ENCODE results near the gene TNS4.

Gene TNS4

DNA sequence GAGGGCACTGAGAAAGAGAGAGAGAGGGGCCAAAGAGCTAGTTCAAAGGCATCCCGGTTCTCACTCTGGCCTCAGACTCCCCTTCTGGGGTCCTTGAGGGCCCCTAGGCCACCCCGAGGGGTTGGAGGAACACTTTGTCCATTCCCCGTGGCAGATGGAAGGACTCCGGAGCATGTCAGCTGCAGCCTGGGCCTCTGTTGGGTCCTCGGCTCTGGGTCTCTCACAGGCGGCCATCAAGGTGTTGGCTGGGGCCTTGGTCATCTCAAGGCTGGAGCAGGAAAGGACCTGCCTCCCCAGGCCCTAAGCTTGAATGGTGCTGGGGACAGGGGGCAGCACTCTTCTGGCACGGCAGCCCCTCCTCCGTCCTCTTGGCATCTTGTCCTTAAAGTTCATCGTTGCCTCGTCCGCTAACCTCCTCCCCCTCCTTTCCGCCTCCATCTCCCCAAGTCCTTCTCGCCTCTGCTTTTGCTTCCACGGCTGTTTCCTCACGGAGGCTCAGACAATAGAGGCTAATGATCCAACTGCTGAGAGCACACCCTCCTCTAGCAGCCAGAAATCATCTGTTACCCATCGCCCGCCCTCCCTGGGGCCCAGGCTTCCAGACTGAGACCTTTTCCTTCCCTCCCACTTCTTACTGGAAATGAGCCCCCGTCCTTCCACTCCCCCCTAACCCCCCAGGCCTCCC, 40.6 kb upstream of the TNS4 start:
- H3K9ac ChIP-seq (ENCODE audit: low read depth, low read length), result no peak overlapping the region
- H3K4me3 ChIP-seq (ENCODE audit: low read depth, low read length), result no peak overlapping the region
- H3K27me3 ChIP-seq (ENCODE audit: control insufficient read depth, insufficient read depth, low read length), result no peaks in the 10 kb centered on the region
- H3K27ac ChIP-seq (ENCODE audit: low read depth, low read length), result no peak overlapping the region
- H3K36me3 ChIP-seq (ENCODE audit: control insufficient read depth, insufficient read depth, low read length), result no peaks in the 10 kb centered on the region
- H3K4me1 ChIP-seq (ENCODE audit: control insufficient read depth, insufficient read depth, low read length), result 0 out of 2 replicates have a peak, but pooled peaks cover 4% of the 10 kb centered on the region
- H3K9me3 ChIP-seq (ENCODE audit: control insufficient read depth, insufficient read depth, low read length), result no peaks in the 10 kb centered on the region

- Histone ChIP-seq H3K27ac (ENCODE audit: low read depth, low read length) (no peak overlapping the region), H3K9ac (ENCODE audit: low read depth, low read length) (no peak overlapping the region), H3K9me3 (ENCODE audit: control insufficient read depth, insufficient read depth, low read length) (no peaks in the 10 kb centered on the region), H3K36me3 (ENCODE audit: control insufficient read depth, insufficient read depth, low read length) (no peaks in the 10 kb centered on the region), H3K4me1 (ENCODE audit: control insufficient read depth, insufficient read depth, low read length) (0 out of 2 replicates have a peak, but pooled peaks cover 4% of the 10 kb centered on the region), H3K4me3 (ENCODE audit: low read depth, low read length) (no peak overlapping the region), H3K27me3 (ENCODE audit: control insufficient read depth, insufficient read depth, low read length) (no peaks in the 10 kb centered on the region)
Observed at GRCh38 chr17:40541060-40541872, 39.8 kb upstream of the TNS4 start.

DNA sequence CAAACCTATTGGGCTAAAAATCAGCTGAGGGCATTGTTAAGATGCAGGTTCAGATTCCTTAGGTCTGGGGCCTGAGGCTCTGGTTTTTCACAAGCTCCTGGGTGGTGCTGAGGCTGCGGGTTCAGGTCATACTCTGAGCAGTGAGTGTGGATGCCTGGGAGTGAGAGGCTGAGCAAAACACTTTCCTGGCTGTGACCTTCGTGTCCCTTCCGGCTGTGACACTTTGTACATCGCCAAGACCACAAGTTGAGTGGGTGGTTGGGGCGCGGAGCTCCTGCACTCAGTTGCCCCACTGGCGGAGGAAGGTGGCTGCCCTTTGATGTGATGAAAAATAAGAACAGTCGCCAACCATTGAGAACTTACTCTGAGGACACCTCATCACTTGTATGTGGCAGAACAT, 39.0 kb upstream of the TNS4 start:
- no peak overlapping the region for H3K9ac ChIP-seq (ENCODE audit: low read depth, low read length)
- no peak overlapping the region for H3K27ac ChIP-seq (ENCODE audit: low read depth, low read length)
- no peaks in the 10 kb centered on the region for H3K9me3 ChIP-seq (ENCODE audit: control insufficient read depth, insufficient read depth, low read length)
- H3K27me3 ChIP-seq (ENCODE audit: control insufficient read depth, insufficient read depth, low read length), result no peaks in the 10 kb centered on the region
- H3K4me3 ChIP-seq (ENCODE audit: low read depth, low read length), result no peak overlapping the region
- H3K36me3 ChIP-seq (ENCODE audit: control insufficient read depth, insufficient read depth, low read length), result no peaks in the 10 kb centered on the region
- 0 out of 2 replicates have a peak, but pooled peaks cover 4% of the 10 kb centered on the region for H3K4me1 ChIP-seq (ENCODE audit: control insufficient read depth, insufficient read depth, low read length)

- H3K27ac ChIP-seq (ENCODE audit: low read depth, low read length), result no peak overlapping the region
- 0 out of 2 replicates have a peak, but pooled peaks cover 4% of the 10 kb centered on the region for H3K4me1 ChIP-seq (ENCODE audit: control insufficient read depth, insufficient read depth, low read length)
Observed at GRCh38 chr17:40539711-40540411, 38.4 kb upstream of the TNS4 start.

DNA sequence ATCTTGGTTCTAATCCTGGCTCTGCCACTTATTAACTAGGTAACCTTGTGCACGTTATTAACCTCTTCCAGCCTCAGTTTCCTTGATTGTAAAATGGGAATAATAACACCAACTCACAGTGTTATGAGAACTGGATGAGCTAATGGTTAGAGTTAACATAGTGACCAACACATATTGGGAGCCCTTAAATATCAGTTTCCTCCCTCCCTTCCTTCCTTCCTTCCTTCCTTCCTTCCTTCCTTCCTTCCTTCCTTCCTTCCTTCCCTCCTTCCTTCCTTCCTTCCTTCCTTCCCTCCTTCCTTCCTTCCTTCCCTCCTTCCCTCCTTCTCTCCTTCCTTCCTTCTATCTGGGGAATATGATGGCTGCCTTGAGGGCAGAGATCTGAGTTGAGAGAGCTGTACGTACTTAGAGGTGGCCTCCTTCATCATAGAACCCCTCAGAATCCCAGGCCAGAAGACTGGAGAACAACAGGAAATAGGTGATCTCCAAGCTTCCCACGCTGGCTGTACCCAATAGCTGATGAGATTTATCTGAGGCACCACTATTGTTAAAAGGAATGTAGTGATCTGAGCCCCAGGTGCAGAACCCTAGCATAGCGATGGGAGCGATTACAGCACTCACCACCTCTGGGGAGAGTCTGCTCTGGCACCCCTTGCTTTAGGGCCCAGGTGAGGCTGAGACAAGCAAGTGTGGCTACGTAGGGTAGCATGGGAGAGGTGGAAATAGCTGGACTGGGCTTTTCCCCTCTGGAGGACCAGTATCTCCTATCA, 37.7 kb upstream of the TNS4 start:
- Histone ChIP-seq H3K27ac (ENCODE audit: low read depth, low read length) (no peak overlapping the region), H3K9ac (ENCODE audit: low read depth, low read length) (no peak overlapping the region), H3K36me3 (ENCODE audit: control insufficient read depth, insufficient read depth, low read length) (no peaks in the 10 kb centered on the region), H3K4me3 (ENCODE audit: low read depth, low read length) (no peak overlapping the region), H3K9me3 (ENCODE audit: control insufficient read depth, insufficient read depth, low read length) (no peaks in the 10 kb centered on the region), H3K27me3 (ENCODE audit: control insufficient read depth, insufficient read depth, low read length) (no peaks in the 10 kb centered on the region), H3K4me1 (ENCODE audit: control insufficient read depth, insufficient read depth, low read length) (0 out of 2 replicates have a peak, but pooled peaks cover 4% of the 10 kb centered on the region)

More at GRCh38 chr17:40539711-40540411, 38.4 kb upstream of the TNS4 start:
- Histone ChIP-seq H3K4me3 (ENCODE audit: low read depth, low read length) (no peak overlapping the region), H3K9ac (ENCODE audit: low read depth, low read length) (no peak overlapping the region), H3K36me3 (ENCODE audit: control insufficient read depth, insufficient read depth, low read length) (no peaks in the 10 kb centered on the region), H3K27me3 (ENCODE audit: control insufficient read depth, insufficient read depth, low read length) (no peaks in the 10 kb centered on the region), H3K9me3 (ENCODE audit: control insufficient read depth, insufficient read depth, low read length) (no peaks in the 10 kb centered on the region)

GRCh38 chr17:40538019-40538935, 36.9 kb upstream of the TNS4 start:
- H3K9ac ChIP-seq (ENCODE audit: low read depth, low read length), result no peak overlapping the region
- H3K4me1 ChIP-seq (ENCODE audit: control insufficient read depth, insufficient read depth, low read length), result no peaks in the 10 kb centered on the region
- no peak overlapping the region for H3K27ac ChIP-seq (ENCODE audit: low read depth, low read length)

GRCh38 chr17:40536295-40537171, 35.1 kb upstream of the TNS4 start:
- no peaks in the 10 kb centered on the region for H3K9me3 ChIP-seq (ENCODE audit: control insufficient read depth, insufficient read depth, low read length)
- H3K9ac ChIP-seq (ENCODE audit: low read depth, low read length), result no peak overlapping the region
- H3K4me1 ChIP-seq (ENCODE audit: control insufficient read depth, insufficient read depth, low read length), result 0 out of 2 replicates have a peak, but pooled peaks cover 2% of the 10 kb centered on the region
- no peaks in the 10 kb centered on the region for H3K36me3 ChIP-seq (ENCODE audit: control insufficient read depth, insufficient read depth, low read length)
- no peak overlapping the region for H3K4me3 ChIP-seq (ENCODE audit: low read depth, low read length)
- H3K27ac ChIP-seq (ENCODE audit: low read depth, low read length), result no peak overlapping the region
- no peaks in the 10 kb centered on the region for H3K27me3 ChIP-seq (ENCODE audit: control insufficient read depth, insufficient read depth, low read length)

More at GRCh38 chr17:40538019-40538935, 36.9 kb upstream of the TNS4 start:
- Histone ChIP-seq H3K4me3 (ENCODE audit: low read depth, low read length) (no peak overlapping the region), H3K36me3 (ENCODE audit: control insufficient read depth, insufficient read depth, low read length) (no peaks in the 10 kb centered on the region), H3K27me3 (ENCODE audit: control insufficient read depth, insufficient read depth, low read length) (no peaks in the 10 kb centered on the region), H3K9me3 (ENCODE audit: control insufficient read depth, insufficient read depth, low read length) (no peaks in the 10 kb centered on the region)

DNA sequence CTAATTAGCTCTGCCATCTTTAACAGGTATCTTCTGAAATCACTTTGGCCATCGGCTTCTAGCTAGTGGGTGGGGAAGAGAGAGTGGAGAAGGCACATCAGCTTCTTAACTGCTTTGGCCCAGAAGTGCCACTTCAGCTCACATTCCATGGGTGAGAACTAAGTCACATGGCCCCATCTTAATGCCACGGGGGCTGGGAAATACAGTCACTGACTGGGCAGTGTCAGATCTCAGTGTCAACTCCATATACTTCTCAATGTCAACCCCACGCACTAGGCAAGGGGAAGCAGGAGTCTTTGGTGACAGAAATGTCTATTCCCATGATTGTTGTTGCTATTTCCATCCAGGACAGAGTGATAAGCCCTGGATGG, 34.5 kb upstream of the TNS4 start:
- Histone ChIP-seq H3K9ac (ENCODE audit: low read depth, low read length) (no peak overlapping the region), H3K4me1 (ENCODE audit: control insufficient read depth, insufficient read depth, low read length) (0 out of 2 replicates have a peak, but pooled peaks cover 2% of the 10 kb centered on the region), H3K9me3 (ENCODE audit: control insufficient read depth, insufficient read depth, low read length) (no peaks in the 10 kb centered on the region), H3K4me3 (ENCODE audit: low read depth, low read length) (no peak overlapping the region), H3K36me3 (ENCODE audit: control insufficient read depth, insufficient read depth, low read length) (no peaks in the 10 kb centered on the region), H3K27me3 (ENCODE audit: control insufficient read depth, insufficient read depth, low read length) (no peaks in the 10 kb centered on the region), H3K27ac (ENCODE audit: low read depth, low read length) (no peak overlapping the region)

DNA sequence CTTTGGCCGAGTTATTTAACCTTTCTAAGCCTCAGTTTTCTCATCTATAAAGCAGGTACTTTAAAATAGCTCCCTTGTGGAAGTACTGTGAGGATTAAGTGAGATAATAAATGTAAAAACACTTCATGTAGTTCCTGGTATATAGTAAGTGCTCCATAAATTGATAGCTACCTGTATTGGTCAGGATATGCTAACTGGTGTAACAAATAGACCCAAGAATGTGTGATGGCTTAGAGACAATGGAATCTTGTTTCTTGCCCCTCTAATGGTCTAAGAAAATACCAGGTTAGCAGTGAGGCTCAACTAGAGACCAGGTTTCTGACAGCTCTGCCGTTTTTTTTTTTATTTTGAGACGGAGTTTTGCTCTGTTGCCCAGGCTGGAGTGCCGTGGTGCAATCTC, 34.0 kb upstream of the TNS4 start:
- no peak overlapping the region for H3K27ac ChIP-seq (ENCODE audit: low read depth, low read length)
- H3K4me3 ChIP-seq (ENCODE audit: low read depth, low read length), result no peak overlapping the region
- H3K4me1 ChIP-seq (ENCODE audit: control insufficient read depth, insufficient read depth, low read length), result 0 out of 2 replicates have a peak, but pooled peaks cover 5% of the 10 kb centered on the region
- H3K36me3 ChIP-seq (ENCODE audit: control insufficient read depth, insufficient read depth, low read length), result no peaks in the 10 kb centered on the region
- no peaks in the 10 kb centered on the region for H3K9me3 ChIP-seq (ENCODE audit: control insufficient read depth, insufficient read depth, low read length)
- no peaks in the 10 kb centered on the region for H3K27me3 ChIP-seq (ENCODE audit: control insufficient read depth, insufficient read depth, low read length)
- H3K9ac ChIP-seq (ENCODE audit: low read depth, low read length), result no peak overlapping the region

Measured in HUES48 (cell line).